Smooth muscle cell (in vitro differentiated cells): Measurements from ENCODE around the gene CCR9. TPM values are rescaled to one million over a fixed set of nuclear protein-coding genes. Genes with fewer than 3 reads are reported as not detected.

Experiments
- DNase-seq: peaks from one replicate; lab custom pipeline; 2025; ENCODE audit not compliant: unreplicated experiment; lab: John Stamatoyannopoulos, UW
- H2AFZ ChIP-seq: fragments of 200-600 bp; sonication (generic); 2 replicates; pipeline ENCODE4 v1.6.0; 2016; ENCODE audit warnings: antibody characterized with exemption, low read depth, mild to moderate bottlenecking
- H3F3A ChIP-seq: fragments of 200-600 bp; sonication (generic); 2 replicates; pipeline ENCODE4 v1.6.0; 2017; ENCODE audit warnings: antibody characterized with exemption, low read depth
- H3K27ac ChIP-seq: fragments of 200-600 bp; sonication (generic); 2 replicates; pipeline ENCODE4 v1.5.1; 2016; ENCODE audit warnings: low read depth, mild to moderate bottlenecking
- H3K27me3 ChIP-seq: fragments of 200-600 bp; sonication (generic); 2 replicates; pipeline ENCODE4 v1.6.1; 2016; ENCODE audit warnings: low read depth, mild to moderate bottlenecking
- H3K36me3 ChIP-seq: fragments of 200-600 bp; sonication (generic); 2 replicates; pipeline ENCODE4 v1.5.1; 2016; ENCODE audit warnings: low read depth
- H3K4me1 ChIP-seq: fragments of 200-600 bp; sonication (generic); 2 replicates; pipeline ENCODE4 v1.5.1; 2016; ENCODE audit warnings: low read depth
- H3K4me2 ChIP-seq: fragments of 200-600 bp; sonication (generic); 2 replicates; pipeline ENCODE4 v1.6.0; 2016; ENCODE audit warnings: mild to moderate bottlenecking
- H3K4me3 ChIP-seq: fragments of 200-600 bp; sonication (generic); 2 replicates; pipeline ENCODE4 v1.5.1; 2016; ENCODE audit warnings: mild to moderate bottlenecking
- H3K79me2 ChIP-seq: fragments of 200-600 bp; sonication (generic); 2 replicates; pipeline ENCODE4 v1.6.0; 2016; ENCODE audit warnings: low read depth, mild to moderate bottlenecking
- H3K9ac ChIP-seq: fragments of 200-600 bp; sonication (generic); 2 replicates; pipeline ENCODE4 v1.6.0; 2016; ENCODE audit warnings: low read depth
- H3K9me3 ChIP-seq: fragments of 200-600 bp; sonication (generic); replicated peaks from 2 replicates; pipeline ENCODE4 v1.5.1; 2016; ENCODE audit warnings: low read depth
- H4K20me1 ChIP-seq: fragments of 200-600 bp; sonication (generic); 2 replicates; pipeline ENCODE4 v1.6.0; 2016; ENCODE audit warnings: low read depth
- CTCF ChIP-seq: fragments of 200-600 bp; sonication (generic); IDR thresholded peaks from 2 replicates; pipeline ENCODE4 v1.5.1; 2017; ENCODE audit warnings: borderline replicate concordance, mild to moderate bottlenecking, antibody characterized with exemption; ENCODE audit not compliant: insufficient read depth, poor library complexity, severe bottlenecking
- WGBS: methylation state at CpG from one replicate; pipeline ENCODE4 v1.1.7; 2016; ENCODE audit warnings: low lambda C conversion rate; 5-methylcytosine and 5-hydroxymethylcytosine counted together
- polyA plus RNA-seq: library from polyadenylated mRNA; unstranded; fragments of >200 nt; fragmentation: Nextera tagmentation; extraction: Ambion mirVana; gene quantifications from 2 replicates; pipeline ENCODE4 v1.2.1, GENCODE V29; 2016
- total RNA-seq: library from RNA; depleted of rRNA; stranded (reverse); fragments of >200 nt; gene quantifications from 2 replicates; pipeline ENCODE4 v1.2.3, GENCODE V29; 2014

The CCR9 gene
- total and polyA plus RNA-seq, 2 experiments from 2014 or later: not detected

DNA sequence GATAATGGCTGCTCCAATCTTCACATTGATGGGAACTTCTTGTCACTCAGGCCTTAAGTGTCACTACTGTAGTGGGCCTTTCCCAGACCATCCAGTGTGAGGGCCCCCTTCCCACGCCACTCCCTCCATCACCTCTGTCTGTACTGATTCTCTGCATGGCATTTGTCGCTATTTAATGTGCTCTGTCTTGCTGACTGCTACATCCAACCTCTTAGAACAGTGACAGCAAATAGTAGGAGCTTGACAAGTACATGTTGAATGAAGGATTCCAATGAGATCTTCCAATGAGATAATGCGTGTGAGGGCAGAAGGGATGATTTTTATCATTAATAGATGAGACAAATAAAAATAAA is 5.6 kb upstream of the CCR9 start:
- Histone ChIP-seq H3K36me3 (no peaks in the 10 kb centered on the region), H4K20me1 (no peaks in the 10 kb centered on the region), H3K4me2 (no peak overlapping the region), H3K27me3 (peaks cover 47% of the 10 kb centered on the region), H3K9me3 (no peaks in the 10 kb centered on the region), H3K4me1 (no peaks in the 10 kb centered on the region), H3F3A (no peaks in the 10 kb centered on the region), H3K4me3 (no peak overlapping the region), H3K9ac (no peak overlapping the region), H3K79me2 (no peaks in the 10 kb centered on the region), H3K27ac (no peak overlapping the region), H2AFZ (no peak overlapping the region)
- DNase-seq: no peak
- no peak for TF ChIP-seq CTCF
- WGBS: 87% methylated on average over 3 of the region's 3 CpGs

DNA sequence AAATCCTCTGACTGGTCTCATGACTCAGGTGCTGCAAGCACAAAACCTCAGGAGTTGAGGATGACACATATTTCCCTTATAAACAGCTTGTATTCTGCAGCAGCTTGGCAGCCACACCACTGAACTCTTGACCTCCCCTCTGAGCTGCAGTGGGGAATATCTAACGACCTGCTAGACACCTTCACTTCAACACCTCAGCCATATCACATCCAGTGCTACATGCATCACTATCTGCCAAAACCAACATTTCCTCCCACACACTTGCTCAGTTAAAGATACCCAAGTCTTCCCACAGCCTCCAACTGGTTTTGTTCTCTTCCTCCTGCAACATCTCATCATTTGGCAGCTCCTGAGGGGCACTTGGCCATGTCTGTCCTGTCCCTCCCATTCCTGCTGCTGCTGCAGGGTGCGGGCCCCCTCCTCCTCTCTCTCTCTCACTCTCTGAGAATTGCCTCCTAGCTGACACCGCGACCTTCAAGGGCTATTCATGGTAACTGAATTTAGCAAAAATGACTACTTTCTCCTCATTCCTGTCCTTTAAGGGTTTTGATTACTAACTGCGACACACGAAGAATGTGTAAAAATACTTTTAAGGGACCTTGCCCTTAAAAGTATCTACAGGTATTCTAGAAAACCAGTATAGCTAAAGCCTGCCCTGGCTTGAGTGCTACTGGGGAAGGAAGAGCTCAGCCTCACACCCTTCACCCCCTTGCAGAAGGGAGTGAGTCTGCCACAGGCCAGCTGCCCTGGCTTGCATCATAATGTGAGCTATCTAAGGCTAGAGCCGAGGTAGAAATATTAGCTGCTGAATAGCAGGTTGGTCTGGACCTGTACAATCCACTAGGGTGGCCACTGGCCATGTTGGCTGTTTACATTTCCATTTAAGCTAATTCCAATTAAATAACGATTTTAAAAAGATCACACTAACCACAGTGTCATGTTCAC is 5.0 kb upstream of the CCR9 start:
- no peaks in the 10 kb centered on the region for H3K4me1 ChIP-seq
- H3K9me3 ChIP-seq: no peaks in the 10 kb centered on the region
- no peak overlapping the region for H3K4me3 ChIP-seq
- H3K27me3 ChIP-seq: peaks cover 40% of the 10 kb centered on the region
- H3K4me2 ChIP-seq: no peak overlapping the region
- TF ChIP-seq CTCF: no peak
- 78% methylated on average over 8 of the region's 8 CpGs for WGBS
- no peaks in the 10 kb centered on the region for H3F3A ChIP-seq
- H3K27ac ChIP-seq: no peak overlapping the region
- no peaks in the 10 kb centered on the region for H3K36me3 ChIP-seq
- H3K79me2 ChIP-seq: no peaks in the 10 kb centered on the region
- no peak overlapping the region for H2AFZ ChIP-seq
- DNase-seq: no peak
- H3K9ac ChIP-seq: no peak overlapping the region
- H4K20me1 ChIP-seq: no peaks in the 10 kb centered on the region

DNA sequence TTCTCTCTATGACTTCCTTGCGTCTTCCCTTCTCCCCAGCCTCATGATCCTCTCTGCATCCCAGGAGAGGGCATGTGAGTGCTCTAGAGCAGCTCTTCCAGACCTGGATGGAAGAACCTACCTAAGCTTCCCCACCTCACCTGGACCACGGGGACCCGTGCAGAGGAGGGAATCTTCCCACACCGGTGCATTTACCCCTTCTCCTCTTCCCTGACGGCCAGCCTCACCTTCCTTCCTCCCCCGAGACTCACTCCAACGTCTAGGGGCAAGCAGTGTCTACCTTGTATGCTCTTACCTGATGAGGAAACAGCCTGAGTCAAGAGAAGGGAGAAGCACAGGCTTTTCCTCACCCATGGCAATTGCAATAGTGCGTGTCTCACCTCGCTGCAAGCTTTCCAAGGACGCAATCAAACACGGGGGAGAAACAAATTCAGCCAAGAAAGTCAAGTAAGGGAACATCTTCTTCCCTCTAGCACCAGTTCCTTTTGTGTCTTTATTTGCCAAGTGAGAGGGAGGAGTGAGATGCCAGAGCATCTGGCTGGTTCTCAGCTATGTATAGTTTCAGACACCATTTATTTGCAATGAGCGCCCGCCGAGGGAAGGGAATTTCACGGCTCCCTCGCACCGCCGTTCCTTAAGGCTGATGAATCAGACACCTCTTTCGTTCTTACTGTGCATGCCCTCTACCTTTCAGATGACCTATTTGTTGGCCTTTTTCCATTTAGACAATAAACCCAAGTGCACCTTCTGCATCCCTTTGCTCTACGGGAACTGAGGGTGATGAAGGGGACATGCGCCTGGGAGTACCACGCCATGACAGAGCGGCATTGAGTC is 1.8 kb upstream of the CCR9 start:
- DNase-seq: no peak
- H3K79me2 ChIP-seq: no peaks in the 10 kb centered on the region
- no peak overlapping the region for H2AFZ ChIP-seq
- 89% methylated on average over 23 of the region's 23 CpGs for WGBS
- H4K20me1 ChIP-seq: no peaks in the 10 kb centered on the region
- H3K4me1 ChIP-seq: no peaks in the 10 kb centered on the region
- no peak overlapping the region for H3K4me2 ChIP-seq
- no peak overlapping the region for H3K27ac ChIP-seq
- H3K9ac ChIP-seq: no peak overlapping the region
- no peaks in the 10 kb centered on the region for H3F3A ChIP-seq
- TF ChIP-seq CTCF: no peak
- H3K27me3 ChIP-seq: peaks cover 36% of the 10 kb centered on the region
- no peaks in the 10 kb centered on the region for H3K9me3 ChIP-seq
- no peaks in the 10 kb centered on the region for H3K36me3 ChIP-seq
- H3K4me3 ChIP-seq: no peak overlapping the region
